Airway epithelial cell (primary cell): ENCODE results near the gene GATD1. TPM values are rescaled to one million over a fixed set of nuclear protein-coding genes. Genes with fewer than 3 reads are reported as not detected.

ENCODE experiments used
- total RNA-seq: library from RNA; depleted of rRNA; stranded (reverse); fragments of >200 nt; gene quantifications from 2 replicates; pipeline ENCODE4 v1.2.3, GENCODE V29; 2015

The GATD1 gene
- total RNA-seq, result 27.6 and 42.5 TPM in 2 replicates

GRCh38 chr11:777288-778255 is at the start of gene GATD1:
TSS of gene GATD1 (minus strand) at chr11:777487. CDS start at chr11:777462, 25 bp downstream.

GRCh38 chr11:818396-819128 is 41.3 kb upstream of the GATD1 start, which contains the start of gene PNPLA2:
TSS of gene PNPLA2 (plus strand) at chr11:818914. CDS start at chr11:819719, 805 bp downstream.

DNA sequence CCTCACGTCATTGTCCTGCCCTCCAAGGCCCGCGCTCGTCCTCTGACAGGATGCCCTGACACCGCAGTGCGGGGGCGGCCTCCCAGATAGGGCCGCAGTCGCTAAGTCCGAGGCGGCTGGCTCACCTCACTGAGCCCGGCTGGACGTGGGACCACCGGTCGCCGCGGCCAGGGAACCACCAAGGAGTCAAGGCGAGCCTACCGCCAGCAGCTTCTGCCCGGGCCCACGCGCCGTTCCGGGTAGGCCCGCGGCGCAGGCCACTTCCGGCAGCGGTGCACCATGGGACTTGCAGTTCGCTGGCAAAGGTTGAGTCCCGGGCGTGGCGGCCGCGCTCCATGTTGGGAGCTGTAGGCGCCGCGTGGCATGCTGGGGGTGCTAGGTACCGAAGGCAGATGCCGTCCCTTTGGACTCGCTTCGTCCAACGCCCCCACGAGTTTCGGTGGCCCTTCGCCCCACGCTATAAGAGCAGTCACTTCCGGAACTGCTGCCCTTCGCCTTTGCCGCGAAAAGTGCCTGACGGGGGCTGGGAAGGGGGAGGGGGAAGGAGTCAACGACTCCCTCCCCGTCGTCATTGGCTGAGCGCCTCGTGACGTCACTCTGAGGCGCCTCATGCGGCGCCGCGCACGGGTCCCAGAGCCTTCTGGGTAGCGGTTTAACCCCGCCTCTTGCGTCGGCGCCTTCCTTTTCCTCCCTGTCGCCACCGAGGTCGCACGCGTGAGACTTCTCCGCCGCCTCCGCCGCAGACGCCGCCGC is 32.2 kb upstream of the GATD1 start, which contains the start of gene RPLP2:
RPLP2 (plus strand) TSS at position 681 of the 753 bp plus-strand sequence. CDS start 268 bp downstream, outside the sequence.

DNA sequence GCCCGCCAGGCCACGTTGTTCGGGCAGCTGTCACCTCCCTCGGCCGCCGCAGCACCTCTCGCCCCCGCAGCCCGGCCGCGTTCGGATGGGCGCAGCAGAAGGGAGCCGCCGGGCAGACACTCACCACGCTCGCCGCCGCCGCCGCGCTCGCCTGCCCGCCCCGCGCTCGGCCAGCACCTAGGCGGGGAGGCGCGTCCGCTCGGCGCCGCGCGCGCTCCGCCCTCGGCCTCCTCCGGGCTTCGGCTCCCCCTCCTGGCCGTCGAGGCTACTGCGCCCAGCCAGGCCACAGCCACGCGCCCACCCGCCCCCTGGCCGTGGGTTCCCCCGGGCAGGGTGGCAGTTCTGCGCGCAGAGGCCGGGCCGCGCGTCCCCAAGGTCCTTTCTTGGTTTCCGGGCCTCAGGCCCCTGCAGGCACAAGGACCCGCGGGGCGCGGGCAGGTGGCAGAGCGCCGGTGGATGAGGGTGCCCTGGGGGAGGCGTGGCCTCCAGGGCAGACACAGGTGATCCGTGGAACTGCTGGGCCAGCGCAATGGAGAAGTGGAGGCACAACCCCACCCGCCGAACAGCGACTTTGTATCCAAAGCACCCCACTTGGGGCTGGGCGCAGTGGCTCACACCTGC is 20.9 kb upstream of the GATD1 start, which contains the start of gene SLC25A22:
SLC25A22 (minus strand) TSS at position 189 of the 621 bp plus-strand sequence. CDS start 3,275 bp downstream, outside the sequence.

DNA sequence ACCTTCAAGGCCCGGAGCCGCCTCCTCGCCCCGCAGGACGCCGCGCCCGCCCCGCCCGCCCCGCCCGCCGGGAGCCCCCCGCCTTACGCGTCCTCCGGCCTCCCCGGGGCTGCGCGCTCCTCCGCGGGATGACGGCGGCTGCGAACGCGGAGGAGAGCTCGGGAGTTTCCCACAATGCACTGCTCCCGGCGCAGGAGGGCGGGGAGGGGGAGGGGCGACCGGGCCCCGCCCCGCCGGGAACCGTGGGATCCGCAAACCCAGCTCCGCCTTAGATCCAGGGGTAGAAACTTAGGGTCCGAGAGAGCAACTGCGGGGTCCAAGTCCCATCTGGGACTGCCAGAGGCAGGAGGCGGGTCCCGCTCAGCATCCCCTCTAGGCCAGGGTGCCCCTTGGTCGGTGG is 12.7 kb upstream of the GATD1 start, which contains the start of gene CEND1:
CEND1 (minus strand) TSS at position 148 of the 400 bp plus-strand sequence. CDS start 1,514 bp downstream, outside the sequence.

GRCh38 chr11:747158-748006 is 29.9 kb downstream of the GATD1 start, which contains the start of gene TALDO1:
TSS of gene TALDO1 (plus strand) at chr11:747464. CDS start at chr11:747482, 18 bp downstream.

Other genes with a start within 250 kb of the GATD1 start
- gene HRAS, start 241.9 kb downstream of the GATD1 start, total RNA-seq, result 123 and 134 TPM in 2 replicates
- gene LRRC56, start 240.0 kb downstream of the GATD1 start, total RNA-seq, result 0.23 and 0.56 TPM in 2 replicates
- gene LMNTD2, start 216.7 kb downstream of the GATD1 start, total RNA-seq, result 0.56 and 1.7 TPM in 2 replicates
- gene RASSF7, start 216.5 kb downstream of the GATD1 start, total RNA-seq, result 82.9 and 90.5 TPM in 2 replicates
- gene PHRF1, start 201.0 kb downstream of the GATD1 start, total RNA-seq, result 26.3 and 30.6 TPM in 2 replicates
- gene IRF7, start 161.5 kb downstream of the GATD1 start, total RNA-seq, result 6.9 and 12.0 TPM in 2 replicates
- not detected in 2 replicates for gene CDHR5, start 152.5 kb downstream of the GATD1 start, total RNA-seq
- gene SCT, start 150.3 kb downstream of the GATD1 start, total RNA-seq, result not detected in 2 replicates
- gene DRD4, start 140.2 kb downstream of the GATD1 start, total RNA-seq, result not detected in 2 replicates
- gene DEAF1, start 82.3 kb downstream of the GATD1 start, total RNA-seq, result 24.2 and 27.1 TPM in 2 replicates
- gene TMEM80, start 81.7 kb downstream of the GATD1 start, total RNA-seq, result 18.9 and 28.6 TPM in 2 replicates
- gene EPS8L2, start 71.3 kb downstream of the GATD1 start, total RNA-seq, result 117 and 146 TPM in 2 replicates
- 301 and 355 TPM in 2 replicates for gene TALDO1, start 30.0 kb downstream of the GATD1 start, total RNA-seq
- gene CEND1, start 12.6 kb upstream of the GATD1 start, total RNA-seq, result 0.07 TPM in 1 of 2 replicates, not detected in the other
- 19.5 and 22.4 TPM in 2 replicates for gene SLC25A22, start 20.8 kb upstream of the GATD1 start, total RNA-seq
- 13.4 and 16.1 TPM in 2 replicates for gene PIDD1, start 27.7 kb upstream of the GATD1 start, total RNA-seq
- 650 and 899 TPM in 2 replicates for gene RPLP2, start 32.5 kb upstream of the GATD1 start, total RNA-seq
- gene PNPLA2, start 41.4 kb upstream of the GATD1 start, total RNA-seq, result 14.3 and 15.4 TPM in 2 replicates
- gene CRACR2B, start 50.4 kb upstream of the GATD1 start, total RNA-seq, result 2.4 and 3.0 TPM in 2 replicates
- gene CD151, start 55.5 kb upstream of the GATD1 start, total RNA-seq, result 323 and 365 TPM in 2 replicates
- gene POLR2L, start 65.0 kb upstream of the GATD1 start, total RNA-seq, result 149 and 226 TPM in 2 replicates
- gene TSPAN4, start 65.4 kb upstream of the GATD1 start, total RNA-seq, result 89.6 and 96.4 TPM in 2 replicates
- gene CHID1, start 133.3 kb upstream of the GATD1 start, total RNA-seq, result 105 and 107 TPM in 2 replicates
- 33.8 and 39.9 TPM in 2 replicates for gene AP2A2, start 148.4 kb upstream of the GATD1 start, total RNA-seq